HEK293 (cell line): ENCODE results near the gene C6orf120.

Source experiments
- ZBTB26 ChIP-seq: fragments of 450-650 bp; formaldehyde crosslinking; optimal IDR thresholded peaks from 2 replicates; pipeline ENCODE3; 2016; ENCODE audit warnings: missing biosample characterization, mild to moderate bottlenecking, missing genetic modification characterization
- ZEB2 ChIP-seq: fragments of 450-650 bp; formaldehyde crosslinking; IDR thresholded peaks from 2 replicates; pipeline ENCODE4 v1.5.1; 2016; ENCODE audit warnings: missing biosample characterization, missing genetic modification characterization
- ZNF585B ChIP-seq: fragments of 450-650 bp; formaldehyde crosslinking; IDR thresholded peaks from 2 replicates; pipeline ENCODE4 v1.5.1; 2016; ENCODE audit warnings: missing biosample characterization, missing genetic modification characterization
- TF ChIP-seq, protein P1 (sequence below): fragments of 450-650 bp; formaldehyde crosslinking; IDR thresholded peaks from 2 replicates; pipeline ENCODE4 v1.5.1; 2016; ENCODE audit warnings: missing biosample characterization, missing genetic modification characterization

- TF ChIP-seq, protein P1, sequence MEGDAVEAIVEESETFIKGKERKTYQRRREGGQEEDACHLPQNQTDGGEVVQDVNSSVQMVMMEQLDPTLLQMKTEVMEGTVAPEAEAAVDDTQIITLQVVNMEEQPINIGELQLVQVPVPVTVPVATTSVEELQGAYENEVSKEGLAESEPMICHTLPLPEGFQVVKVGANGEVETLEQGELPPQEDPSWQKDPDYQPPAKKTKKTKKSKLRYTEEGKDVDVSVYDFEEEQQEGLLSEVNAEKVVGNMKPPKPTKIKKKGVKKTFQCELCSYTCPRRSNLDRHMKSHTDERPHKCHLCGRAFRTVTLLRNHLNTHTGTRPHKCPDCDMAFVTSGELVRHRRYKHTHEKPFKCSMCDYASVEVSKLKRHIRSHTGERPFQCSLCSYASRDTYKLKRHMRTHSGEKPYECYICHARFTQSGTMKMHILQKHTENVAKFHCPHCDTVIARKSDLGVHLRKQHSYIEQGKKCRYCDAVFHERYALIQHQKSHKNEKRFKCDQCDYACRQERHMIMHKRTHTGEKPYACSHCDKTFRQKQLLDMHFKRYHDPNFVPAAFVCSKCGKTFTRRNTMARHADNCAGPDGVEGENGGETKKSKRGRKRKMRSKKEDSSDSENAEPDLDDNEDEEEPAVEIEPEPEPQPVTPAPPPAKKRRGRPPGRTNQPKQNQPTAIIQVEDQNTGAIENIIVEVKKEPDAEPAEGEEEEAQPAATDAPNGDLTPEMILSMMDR (tag by site-specific recombination): no peak
- no peak for TF ChIP-seq ZNF585B
- no peak for TF ChIP-seq ZEB2
- TF ChIP-seq ZBTB26 (tag by site-specific recombination): no peak
Measured at GRCh38 chr6:169669889-169670288, 32.0 kb upstream of the C6orf120 start.
